Fibroblast of lung (primary cell): Measurements from ENCODE around the gene ANXA6. TPM values are rescaled to one million over a fixed set of nuclear protein-coding genes. Genes with fewer than 3 reads are reported as not detected.

Experiments used
- DNase-seq, 2 donors: peaks; one replicate each; pipeline versions ENCODE4 v3.0.0 to v3.0.0-alpha.2; 2010; ENCODE audit warnings: low read depth in 2 of 2
- H2AFZ ChIP-seq: 2 replicates; pipeline ENCODE4 v1.5.1; 2012; ENCODE audit warnings: low read length, control low read depth, inconsistent platforms
- H3K27ac ChIP-seq: 2 replicates; pipeline ENCODE4 v1.5.1; 2011; ENCODE audit warnings: low read length, control low read depth; ENCODE audit not compliant: insufficient read depth
- H3K27me3 ChIP-seq: 2 replicates; pipeline ENCODE4 v1.5.1; 2011; ENCODE audit warnings: mild to moderate bottlenecking, low read length; ENCODE audit not compliant: control insufficient read depth, insufficient read depth
- H3K36me3 ChIP-seq: 2 replicates; pipeline ENCODE4 v1.5.1; 2011; ENCODE audit warnings: low read length; ENCODE audit not compliant: control insufficient read depth, insufficient read depth
- H3K4me1 ChIP-seq: 2 replicates; pipeline ENCODE4 v1.5.1; 2011; ENCODE audit warnings: low read length; ENCODE audit not compliant: control insufficient read depth, insufficient read depth; ENCODE audit errors: extremely low read depth
- H3K4me2 ChIP-seq: 2 replicates; pipeline ENCODE4 v1.5.1; 2011; ENCODE audit warnings: low read length, control low read depth; ENCODE audit not compliant: insufficient read depth; ENCODE audit errors: extremely low read depth
- H3K4me3 ChIP-seq, 4 experiments: fragments of 200-600 bp in 1 of 4; sonication (generic) in 1 of 4; replicated peaks in 1 of 4; 2 replicates each; pipeline ENCODE4 v1.5.1; 2011 to 2016; ENCODE audit warnings: low read length in 4 of 4, low read depth in 3 of 4, mild to moderate bottlenecking in 3 of 4, control low read depth in 2 of 4, inconsistent platforms in 1 of 4, mixed read lengths in 1 of 4; ENCODE audit not compliant: insufficient read depth in 1 of 4; ENCODE audit errors: control extremely low read depth in 1 of 4
- H3K79me2 ChIP-seq: 2 replicates; pipeline ENCODE4 v1.5.1; 2012; ENCODE audit warnings: mild to moderate bottlenecking, low read length, inconsistent platforms; ENCODE audit not compliant: control insufficient read depth, insufficient read depth
- H3K9ac ChIP-seq: 2 replicates; pipeline ENCODE4 v1.5.1; 2011; ENCODE audit warnings: mild to moderate bottlenecking, low read length, control low read depth; ENCODE audit not compliant: insufficient read depth
- H3K9me3 ChIP-seq: 2 replicates; pipeline ENCODE4 v1.5.1; 2012; ENCODE audit warnings: low read depth, low read length; ENCODE audit not compliant: control insufficient read depth, insufficient read depth
- H4K20me1 ChIP-seq: 2 replicates; pipeline ENCODE4 v1.5.1; 2011; ENCODE audit warnings: low read length; ENCODE audit not compliant: control insufficient read depth, insufficient read depth; ENCODE audit errors: extremely low read depth
- EZH2 ChIP-seq: IDR thresholded peaks from 2 replicates; pipeline ENCODE4 v1.5.1; 2012; ENCODE audit warnings: low read length, control low read depth, mild to moderate bottlenecking; ENCODE audit errors: missing control alignments
- polyA plus RNA-seq, 2 donors: library from polyadenylated mRNA; depleted of rRNA in 1 of 2; stranded (reverse) in 1 of 2; unstranded in 1 of 2; fragments of >200 nt; gene quantifications; 2 replicates each; pipeline ENCODE4 v1.2.1, GENCODE V29; 2011 to 2012; ENCODE audit warnings: missing spikeins in 1 of 2
- total RNA-seq: library from RNA; depleted of rRNA; stranded (reverse); fragments of >200 nt; gene quantifications from 2 replicates; pipeline ENCODE4 v1.2.1, GENCODE V29; 2014
- TF ChIP-seq, protein P1 (sequence below), 2 donors: IDR thresholded peaks in 1 of 2; conservative IDR thresholded peaks in 1 of 2; 1 replicate in 1 of 2; 2 replicates in 1 of 2; pipeline ENCODE4 v1.5.1; 2011 to 2012; ENCODE audit warnings: low read length in 2 of 2, control low read depth in 1 of 2, inconsistent platforms in 1 of 2, low read depth in 1 of 2, mild to moderate bottlenecking in 1 of 2

ANXA6 gene
- total and polyA plus RNA-seq, 2 donors (not counting 1 experiment from before 2014, with no cell fraction given): 591 to 615 TPM

DNA sequence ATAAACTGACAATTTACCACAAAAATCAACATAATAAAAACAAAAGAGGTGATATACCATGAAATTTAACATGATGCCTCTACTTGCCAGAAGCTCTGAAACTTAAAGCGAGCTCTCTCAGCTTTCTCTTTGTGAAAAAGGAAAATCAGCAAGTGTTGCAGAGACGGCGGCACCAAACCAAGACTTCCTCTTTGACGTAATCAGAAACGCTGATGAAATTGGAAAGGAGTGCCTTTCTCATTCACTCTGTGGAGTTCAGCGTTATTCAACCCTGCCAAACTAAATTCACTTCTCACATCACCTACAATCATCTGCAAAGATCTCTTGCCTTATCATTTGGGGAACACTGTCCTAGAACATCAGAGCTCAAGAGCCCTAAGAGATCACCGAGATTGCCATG, 32.2 kb downstream of the ANXA6 start:
- Histone ChIP-seq H2AFZ (no peak overlapping the region), H3K36me3 (peaks cover 58% of the 10 kb centered on the region), H3K27ac (no peak overlapping the region), H4K20me1 (peaks cover 3% of the 10 kb centered on the region), H3K4me2 (no peak overlapping the region), H3K79me2 (no peaks in the 10 kb centered on the region), H3K4me3 (no peak overlapping the region), H3K9me3 (no peaks in the 10 kb centered on the region), H3K9ac (no peak overlapping the region), H3K27me3 (no peaks in the 10 kb centered on the region), H3K4me1 (peaks cover 2% of the 10 kb centered on the region)
- no peak for TF ChIP-seq EZH2
- TF ChIP-seq, protein P1, sequence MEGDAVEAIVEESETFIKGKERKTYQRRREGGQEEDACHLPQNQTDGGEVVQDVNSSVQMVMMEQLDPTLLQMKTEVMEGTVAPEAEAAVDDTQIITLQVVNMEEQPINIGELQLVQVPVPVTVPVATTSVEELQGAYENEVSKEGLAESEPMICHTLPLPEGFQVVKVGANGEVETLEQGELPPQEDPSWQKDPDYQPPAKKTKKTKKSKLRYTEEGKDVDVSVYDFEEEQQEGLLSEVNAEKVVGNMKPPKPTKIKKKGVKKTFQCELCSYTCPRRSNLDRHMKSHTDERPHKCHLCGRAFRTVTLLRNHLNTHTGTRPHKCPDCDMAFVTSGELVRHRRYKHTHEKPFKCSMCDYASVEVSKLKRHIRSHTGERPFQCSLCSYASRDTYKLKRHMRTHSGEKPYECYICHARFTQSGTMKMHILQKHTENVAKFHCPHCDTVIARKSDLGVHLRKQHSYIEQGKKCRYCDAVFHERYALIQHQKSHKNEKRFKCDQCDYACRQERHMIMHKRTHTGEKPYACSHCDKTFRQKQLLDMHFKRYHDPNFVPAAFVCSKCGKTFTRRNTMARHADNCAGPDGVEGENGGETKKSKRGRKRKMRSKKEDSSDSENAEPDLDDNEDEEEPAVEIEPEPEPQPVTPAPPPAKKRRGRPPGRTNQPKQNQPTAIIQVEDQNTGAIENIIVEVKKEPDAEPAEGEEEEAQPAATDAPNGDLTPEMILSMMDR (conservative IDR thresholded peaks at IDR 0.05 in 1 of 2, IDR thresholded peaks at IDR 0.05 in 1 of 2; ENCODE audit: low read depth in 1 of 2, low read length in 2 of 2): no peak
- no peak for DNase-seq

DNA sequence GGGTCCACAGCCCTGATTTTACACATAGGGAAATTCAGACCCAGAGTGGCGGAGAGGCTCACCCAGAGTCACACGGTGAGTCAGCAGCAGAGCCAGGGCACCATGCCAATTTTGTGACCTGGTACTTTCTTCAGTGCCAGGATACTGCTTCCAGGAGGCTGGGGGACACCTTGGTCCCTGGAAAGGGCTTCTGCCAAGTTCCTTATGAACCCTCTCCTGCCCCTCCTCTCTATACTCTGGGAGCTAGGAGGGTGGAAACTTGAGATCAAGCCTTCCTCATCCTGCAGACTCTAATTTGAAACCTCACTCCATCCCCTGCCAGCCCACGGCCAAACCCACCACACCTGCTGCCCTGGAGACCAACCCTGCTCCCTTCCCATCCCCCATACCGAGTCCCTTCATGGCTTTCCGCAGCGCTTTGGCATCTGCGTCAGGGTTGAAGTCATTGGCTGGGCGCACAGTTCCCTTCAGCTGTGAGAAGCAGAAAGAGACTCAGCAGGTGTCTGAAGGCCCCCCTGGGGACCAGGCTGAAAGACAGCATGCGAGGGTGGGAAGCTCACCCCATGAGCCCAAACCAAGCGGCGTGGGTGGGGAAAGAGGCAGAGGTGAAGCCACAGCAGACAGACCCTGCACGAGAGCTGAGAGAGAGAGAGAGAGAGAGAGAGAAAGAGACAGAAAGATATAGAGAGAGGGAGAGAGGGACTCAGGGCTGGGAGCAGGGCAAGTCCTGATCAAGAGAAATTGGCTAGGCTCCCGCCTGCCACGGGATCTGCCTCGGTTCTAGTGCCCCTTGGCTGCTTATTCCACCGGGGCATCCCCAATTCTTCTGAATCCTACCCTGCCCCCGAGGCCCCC, 33.5 kb downstream of the ANXA6 start:
- Histone ChIP-seq H3K9ac (no peak overlapping the region), H2AFZ (no peak overlapping the region), H3K79me2 (no peaks in the 10 kb centered on the region), H4K20me1 (peaks cover 3% of the 10 kb centered on the region), H3K4me2 (no peak overlapping the region), H3K4me1 (peaks cover 4% of the 10 kb centered on the region), H3K27me3 (no peaks in the 10 kb centered on the region), H3K4me3 (no peak overlapping the region), H3K9me3 (no peaks in the 10 kb centered on the region), H3K27ac (no peak overlapping the region), H3K36me3 (peaks cover 53% of the 10 kb centered on the region)
- peak; percentile 16 to 36 for DNase-seq
- TF ChIP-seq, protein P1 (conservative IDR thresholded peaks at IDR 0.05 in 1 of 2, IDR thresholded peaks at IDR 0.05 in 1 of 2; ENCODE audit: low read depth in 1 of 2, low read length in 2 of 2): no peak
- no peak for TF ChIP-seq EZH2

DNA sequence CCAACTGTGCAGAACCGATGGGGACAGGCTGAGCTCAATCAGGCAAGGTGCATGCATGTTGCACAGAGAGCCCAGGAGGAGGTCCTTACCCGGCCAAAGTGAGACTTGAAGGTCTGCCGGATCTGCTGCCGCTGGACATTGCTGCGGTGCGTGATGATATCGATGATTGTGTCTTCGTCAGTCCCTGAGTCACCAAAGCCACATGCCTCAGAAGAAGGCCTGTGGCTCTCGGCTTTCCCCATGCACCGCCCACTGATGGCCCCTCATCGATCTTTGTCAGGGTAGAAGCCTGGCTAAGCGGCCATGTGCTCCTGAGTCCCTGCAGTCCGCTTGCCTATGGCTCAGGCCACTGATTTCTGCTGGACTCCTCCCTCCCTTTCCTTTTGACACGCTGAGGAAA, 34.8 kb downstream of the ANXA6 start:
- Histone ChIP-seq H3K4me1 (peaks cover 4% of the 10 kb centered on the region), H4K20me1 (peaks cover 3% of the 10 kb centered on the region), H3K4me2 (no peak overlapping the region), H3K79me2 (no peaks in the 10 kb centered on the region), H2AFZ (no peak overlapping the region), H3K9ac (no peak overlapping the region), H3K27ac (no peak overlapping the region), H3K4me3 (no peak overlapping the region), H3K27me3 (no peaks in the 10 kb centered on the region), H3K9me3 (no peaks in the 10 kb centered on the region), H3K36me3 (peaks cover 51% of the 10 kb centered on the region)
- DNase-seq: no peak
- TF ChIP-seq, protein P1 (conservative IDR thresholded peaks at IDR 0.05 in 1 of 2, IDR thresholded peaks at IDR 0.05 in 1 of 2; ENCODE audit: low read depth in 1 of 2, low read length in 2 of 2): no peak
- no peak for TF ChIP-seq EZH2
